Right lobe of liver (tissue), 6 donors: ENCODE measurements around the gene LRMDA. TPM values are rescaled to one million over a fixed set of nuclear protein-coding genes. Genes with fewer than 3 reads are reported as not detected.

Source experiments
- ATAC-seq, 4 donors: fragments of 200-7000 bp; cut with Tn5 transposase; one replicate each; pipeline ENCODE4 v1.9.1; 2020; ENCODE audit warnings: mild to moderate bottlenecking in 4 of 4, moderate library complexity in 4 of 4
- DNase-seq, 3 donors: peaks; one replicate each; pipeline ENCODE4 v3.0.0-alpha.2; 2020
- H3K27ac ChIP-seq, 3 donors: fragments of 200-600 bp; one replicate each; pipeline ENCODE4 v1.8.0; 2022
- H3K27me3 ChIP-seq, 2 donors: fragments of 200-600 bp; one replicate each; pipeline ENCODE4 v1.8.0; 2022
- H3K36me3 ChIP-seq, 4 donors: fragments of 200-600 bp; sonication (generic) in 1 of 4; one replicate each; pipeline versions ENCODE4 v1.5.1 to v1.8.0; 2017 to 2022; ENCODE audit warnings: control low read depth in 1 of 4
- H3K4me1 ChIP-seq, 4 donors: fragments of 200-600 bp; sonication (generic) in 1 of 4; one replicate each; pipeline versions ENCODE4 v1.5.1 to v1.8.0; 2017 to 2022; ENCODE audit warnings: control low read depth in 1 of 4
- H3K4me3 ChIP-seq, 3 donors: fragments of 200-600 bp; one replicate each; pipeline ENCODE4 v1.8.0; 2022
- H3K9me3 ChIP-seq, 4 donors: fragments of 200-600 bp; sonication (generic) in 1 of 4; one replicate each; pipeline versions ENCODE4 v1.5.1 to v1.8.0; 2017 to 2022; ENCODE audit warnings: control low read depth in 1 of 4
- CTCF ChIP-seq, 4 donors: fragments of 200-600 bp in 3 of 4; fragments of 450-650 bp in 1 of 4; IDR thresholded peaks; one replicate each; pipeline versions ENCODE4 v1.5.1 to v1.8.0; 2016 to 2022; ENCODE audit warnings: antibody characterized with exemption in 4 of 4, mild to moderate bottlenecking in 2 of 4
- POLR2A ChIP-seq: fragments of 450-650 bp; IDR thresholded peaks from one replicate; pipeline ENCODE4 v1.6.1; 2017; ENCODE audit warnings: antibody characterized with exemption, mild to moderate bottlenecking
- WGBS: methylation state at CpG from one replicate; pipeline ENCODE4 v1.1.6; 2018; ENCODE audit warnings: low coverage, low lambda C conversion rate; ENCODE audit not compliant: insufficient coverage; ENCODE audit errors: missing lambda C conversion rate; 5-methylcytosine and 5-hydroxymethylcytosine counted together
- intact Hi-C, 2 donors: fragments of 100-400 bp; cut with DNase I; formaldehyde crosslinking; loops; one replicate each; pipeline versions ENCODE4 v1.11.2 to v1.14.1; 2022
- total RNA-seq, 6 experiments: library from RNA; depleted of rRNA in 2 of 6; stranded (reverse); fragments of >200 nt in 2 of 6; fragmentation: NEBNext Ultra II Directional in 3 of 6; extraction: Animal tissue kit (Norgen Biotek cat#: 25700) in 3 of 6; gene quantifications; one replicate each; pipeline versions ENCODE4 v1.1.0 to v1.2.4, GENCODE V29; 2016 to 2023
- donor health status: DM: no; HTN: yes; CAD: no.
- donor health status: DM: no; HTN: no; CAD: no.
- donor health status: DM: no; HTN: no; CAD: no.
- donor health status: DM: no; HTN: yes; CAD: no.
- donor health status: DM: no; HTN: yes; CAD: no.

Gene LRMDA
- total RNA-seq, 6 experiments from 2014 or later: 9.9 to 19.9 (median 16.3) TPM

- no peak for DNase-seq
- H3K9me3 ChIP-seq: no peaks in the 10 kb centered on the region
- no peak for TF ChIP-seq CTCF (IDR thresholded peaks at IDR 0.05)
- no peak overlapping the region for H3K27ac ChIP-seq
- no peaks in the 10 kb centered on the region for H3K36me3 ChIP-seq
- ATAC-seq: no peak
- WGBS: 69% methylated on average over 2 of the region's 2 CpGs
- no peaks in the 10 kb centered on the region for H3K27me3 ChIP-seq
- intact Hi-C loops: no loop called here
- peaks cover 0 to 17% (median 8%) of the 10 kb centered on the region in 4 donors for H3K4me1 ChIP-seq
- no peak overlapping the region for H3K4me3 ChIP-seq
Measured at GRCh38 chr10:76555067-76555670, 1123.7 kb downstream of the LRMDA start.

- Histone ChIP-seq H3K36me3 (no peaks in the 10 kb centered on the region), H3K27ac (no peak overlapping the region), H3K4me3 (no peak overlapping the region), H3K4me1 (peaks cover 0 to 17% (median 8%) of the 10 kb centered on the region in 4 donors), H3K27me3 (no peaks in the 10 kb centered on the region), H3K9me3 (no peaks in the 10 kb centered on the region)
- no peak for ATAC-seq
- intact Hi-C loops: no loop called here
- no peak for TF ChIP-seq CTCF (IDR thresholded peaks at IDR 0.05)
- TF ChIP-seq POLR2A: no peak
- WGBS: 75% methylated on average over 4 of the region's 4 CpGs
- DNase-seq: no peak
Measured at GRCh38 chr10:76557366-76557765, 1125.9 kb downstream of the LRMDA start.

- TF ChIP-seq CTCF (IDR thresholded peaks at IDR 0.05) (no peak), POLR2A (no peak)
- 10% methylated on average over 1 of the region's 1 CpG for WGBS
- Histone ChIP-seq H3K4me3 (no peak overlapping the region), H3K4me1 (peaks cover 0 to 17% (median 8%) of the 10 kb centered on the region in 4 donors), H3K9me3 (no peaks in the 10 kb centered on the region), H3K27me3 (no peaks in the 10 kb centered on the region), H3K36me3 (no peaks in the 10 kb centered on the region), H3K27ac (no peak overlapping the region)
- DNase-seq (peak in 2 of 3 donors; percentile 57 to 75), ATAC-seq (peak; percentile 95 to 98 (median 96))
- intact Hi-C loops: no loop called here
Measured at GRCh38 chr10:76558586-76558985, 1127.2 kb downstream of the LRMDA start.

GRCh38 chr10:76558996-76559891 is 1127.8 kb downstream of the LRMDA start:
- TF ChIP-seq POLR2A (no peak), CTCF (IDR thresholded peaks at IDR 0.05) (no peak)
- no peak for DNase-seq

More at GRCh38 chr10:76558996-76559891, 1127.8 kb downstream of the LRMDA start:
- no peaks in the 10 kb centered on the region for H3K27me3 ChIP-seq
- 67% methylated on average over 3 of the region's 3 CpGs for WGBS
- H3K4me3 ChIP-seq: no peak overlapping the region
- intact Hi-C loops: no loop called here
- no peaks in the 10 kb centered on the region for H3K36me3 ChIP-seq
- H3K9me3 ChIP-seq: no peaks in the 10 kb centered on the region
- H3K4me1 ChIP-seq: peaks cover 0 to 17% (median 8%) of the 10 kb centered on the region in 4 donors
- ATAC-seq: peak; percentile 50 to 72 (median 66)
- no peak overlapping the region for H3K27ac ChIP-seq
